HuH-7.5 (cell line): Measurements from ENCODE around the gene TMEM240.
"Not testable (repeated sequence)": the region's sequence is repeated elsewhere in the genome, so short reads cannot be mapped to it uniquely, and the experiment has no call there.

ENCODE experiments used
- DNase-seq: peaks from one replicate; pipeline ENCODE4 v3.0.0; 2011; ENCODE audit warnings: low spot score

Gene TMEM240

DNA sequence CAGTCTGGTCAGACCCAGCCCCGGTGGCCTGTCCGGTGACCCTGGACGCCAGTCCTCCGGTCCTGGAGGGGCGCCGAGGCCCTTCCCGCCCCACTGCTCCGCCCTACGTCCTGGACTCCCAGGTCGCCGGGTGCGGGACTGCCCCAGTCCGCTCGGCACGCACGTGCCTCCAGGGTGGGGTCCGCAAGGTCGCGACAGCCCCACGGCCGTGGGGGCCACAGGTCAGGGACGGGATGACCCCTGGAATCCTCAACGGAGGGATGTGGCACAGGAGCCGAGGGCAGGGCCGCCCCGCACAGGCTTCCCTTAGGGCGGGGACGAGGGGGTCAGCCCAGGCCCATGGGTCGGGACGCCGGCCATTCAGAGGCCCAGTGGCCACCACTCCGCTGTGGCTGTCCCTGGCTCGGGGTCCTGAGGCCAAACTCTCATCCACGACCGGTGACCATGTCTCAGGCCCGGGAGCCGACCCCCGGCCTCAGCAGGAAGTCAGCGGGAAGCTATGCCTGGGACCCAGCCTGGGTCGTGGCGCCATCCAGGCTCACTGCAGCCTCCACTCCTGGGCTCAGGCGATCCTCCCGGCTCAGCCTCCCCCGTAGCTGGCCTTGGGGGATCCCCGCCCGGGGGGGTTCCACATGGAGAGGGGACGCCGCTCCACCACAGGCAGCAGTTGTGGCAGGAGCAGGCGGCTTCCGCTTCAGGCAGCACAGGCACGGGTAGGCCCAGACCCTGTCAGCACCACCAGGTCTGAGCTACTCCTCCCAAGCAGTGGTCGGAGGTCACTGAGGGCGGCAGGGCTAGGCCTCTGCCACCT lies 599 bp upstream of the TMEM240 start:
- no peak for DNase-seq

- no peak for DNase-seq
Observed at GRCh38 chr1:1539310-1540089, 924 bp downstream of the TMEM240 start.

- DNase-seq, result no peak
Observed at GRCh38 chr1:1538989-1539309, 1.5 kb downstream of the TMEM240 start.

- DNase-seq, result no peak
Observed at GRCh38 chr1:1538334-1538733, 2.1 kb downstream of the TMEM240 start.

GRCh38 chr1:1537626-1538250 lies 2.7 kb downstream of the TMEM240 start:
- DNase-seq, result no peak

DNA sequence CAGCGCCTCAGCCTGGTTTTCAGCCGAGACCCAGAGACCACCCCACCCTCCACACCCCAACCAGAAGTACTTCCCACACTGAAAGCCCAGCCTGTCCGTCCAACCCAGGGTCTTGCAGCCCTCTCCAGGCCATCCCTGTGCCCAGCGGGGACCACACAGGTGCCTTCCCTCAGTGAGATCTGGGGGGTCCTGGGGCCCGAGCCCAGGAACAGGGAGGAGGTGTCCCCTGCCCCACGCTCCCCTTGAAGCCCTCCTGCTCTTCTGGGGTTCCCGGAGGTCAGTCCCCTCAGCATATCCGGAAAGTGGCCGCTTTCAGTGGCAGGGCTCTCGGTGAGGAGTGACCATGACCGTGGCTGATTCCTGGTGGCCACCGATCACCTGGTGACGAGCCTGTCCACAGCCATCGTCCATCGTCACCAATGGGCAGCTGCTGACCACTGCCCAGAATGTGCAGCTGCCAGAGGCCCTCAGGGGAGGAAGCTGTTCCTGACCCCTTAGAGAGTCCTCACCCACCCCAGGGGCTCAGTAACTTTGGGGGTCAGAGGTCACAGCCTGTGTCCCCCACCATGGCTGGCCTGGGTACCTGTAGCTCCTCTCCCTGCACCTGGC lies 3.4 kb downstream of the TMEM240 start:
- DNase-seq, result no peak

GRCh38 chr1:1536019-1536937 lies 4.1 kb downstream of the TMEM240 start:
- no peak for DNase-seq

- no peak for DNase-seq
Observed at GRCh38 chr1:1535201-1536018, 5.0 kb downstream of the TMEM240 start.

- DNase-seq, result no peak
Observed at GRCh38 chr1:1534401-1535154, 5.8 kb downstream of the TMEM240 start.

- not testable (repeated sequence) for DNase-seq
Observed at GRCh38 chr1:1533894-1534291, 6.5 kb downstream of the TMEM240 start.

GRCh38 chr1:1533176-1533893 lies 7.1 kb downstream of the TMEM240 start:
- not testable (repeated sequence) for DNase-seq

DNA sequence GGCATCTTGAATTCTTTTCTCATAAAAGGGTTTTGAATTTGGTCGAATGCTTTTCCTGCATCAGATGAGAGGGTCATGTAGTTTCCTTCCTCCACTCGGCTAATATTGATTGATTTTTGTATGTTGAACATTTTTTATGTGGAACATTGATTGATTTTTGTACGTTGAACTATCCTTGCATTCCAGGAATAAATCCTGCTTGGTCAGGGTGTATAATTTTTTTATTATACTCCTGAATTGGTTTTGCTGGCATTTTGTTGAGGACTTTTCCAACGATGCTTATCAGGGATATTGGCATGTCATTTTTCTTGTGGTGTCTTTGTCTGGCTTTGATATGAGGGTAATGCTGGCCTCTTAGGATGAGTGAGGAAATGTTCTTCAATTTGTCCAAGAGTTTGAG lies 8.5 kb downstream of the TMEM240 start:
- DNase-seq, result no peak

DNA sequence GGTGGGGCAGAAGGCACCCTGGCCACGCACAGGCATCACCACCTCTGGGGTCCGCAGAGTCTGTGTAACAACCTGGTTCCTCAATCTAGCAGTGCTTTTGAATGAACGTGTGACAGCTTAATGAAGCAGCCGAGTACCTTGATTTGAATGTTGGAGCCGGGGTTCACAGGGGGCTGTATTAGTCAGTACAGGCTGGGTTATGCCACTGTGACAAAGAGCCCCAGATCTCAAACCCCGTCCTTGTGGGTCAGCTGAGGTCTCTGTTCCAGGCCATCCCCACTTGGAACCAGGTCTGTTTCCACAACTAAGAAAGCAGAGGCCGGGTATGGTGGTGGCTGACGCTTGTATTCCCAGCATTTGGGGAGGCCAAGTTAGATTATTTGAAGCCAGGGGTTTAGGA lies 10.5 kb downstream of the TMEM240 start:
- DNase-seq, result no peak

DNA sequence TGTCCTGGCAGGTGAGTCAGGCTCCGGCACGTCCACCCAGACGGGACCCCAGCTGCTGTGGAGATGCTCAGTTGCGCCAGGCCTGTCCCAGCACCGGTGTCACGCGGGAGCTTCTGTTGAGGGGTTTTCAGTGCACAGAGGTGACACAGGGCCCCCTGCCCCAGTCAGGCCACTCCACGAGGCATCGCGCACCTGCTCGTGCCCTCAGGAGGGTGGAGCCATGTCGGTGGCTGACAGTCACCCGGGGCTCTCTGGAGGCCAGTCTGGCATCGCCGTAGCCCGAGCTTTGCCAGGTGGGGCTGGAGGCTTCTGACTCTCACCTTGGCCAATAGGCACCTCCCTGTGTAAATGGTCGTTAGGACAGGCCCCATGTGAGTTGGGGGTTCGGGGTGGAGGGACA lies 11.1 kb downstream of the TMEM240 start:
- DNase-seq, result no peak

DNA sequence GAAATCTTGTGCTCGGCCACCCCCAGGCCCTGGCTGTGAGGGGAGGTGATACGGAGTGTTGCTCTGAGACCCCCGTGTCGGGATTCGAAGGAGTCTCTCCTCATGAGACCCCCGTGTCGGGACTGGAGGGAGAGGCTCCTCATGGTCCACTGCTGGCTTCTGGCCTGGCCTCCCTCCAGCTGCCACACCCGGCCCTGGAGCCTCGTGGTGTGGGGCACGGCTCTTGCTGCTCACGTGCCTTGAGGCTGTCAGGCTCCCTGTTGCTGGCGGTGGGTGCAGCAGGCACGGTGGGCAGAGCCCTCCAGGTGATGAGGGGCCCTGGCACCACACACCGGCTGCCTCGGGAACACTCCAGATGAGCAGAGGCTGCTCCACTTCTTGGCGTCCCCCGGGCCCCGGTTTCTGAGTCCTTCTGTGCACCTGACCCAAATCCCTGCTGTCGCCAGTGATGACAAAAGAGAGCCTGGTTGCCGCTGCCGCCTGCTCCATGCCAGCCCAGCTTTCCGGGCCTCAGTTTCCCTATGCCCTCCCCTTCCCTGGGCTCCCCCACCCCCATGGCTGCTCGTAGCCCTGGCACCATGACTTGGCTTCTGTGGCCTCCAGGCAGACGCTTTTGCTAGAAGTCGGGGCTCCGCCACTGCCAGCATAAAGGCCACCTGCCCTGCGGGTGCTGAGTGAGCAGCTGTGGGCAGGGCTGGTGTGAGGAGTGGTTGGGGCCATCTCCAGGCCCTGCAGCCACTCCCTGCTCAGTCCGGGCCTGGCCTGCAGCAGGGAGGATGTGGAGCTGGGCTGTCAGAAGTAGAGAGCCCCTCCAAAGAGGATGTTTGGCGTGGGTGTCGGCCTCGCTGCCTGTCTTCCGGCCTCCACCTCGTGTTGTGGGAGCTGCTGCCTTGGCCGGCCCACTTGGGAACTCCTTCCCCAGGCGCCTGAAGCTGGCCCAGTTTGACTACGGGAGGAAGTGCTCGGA lies 11.8 kb downstream of the TMEM240 start:
- DNase-seq, result no peak

DNA sequence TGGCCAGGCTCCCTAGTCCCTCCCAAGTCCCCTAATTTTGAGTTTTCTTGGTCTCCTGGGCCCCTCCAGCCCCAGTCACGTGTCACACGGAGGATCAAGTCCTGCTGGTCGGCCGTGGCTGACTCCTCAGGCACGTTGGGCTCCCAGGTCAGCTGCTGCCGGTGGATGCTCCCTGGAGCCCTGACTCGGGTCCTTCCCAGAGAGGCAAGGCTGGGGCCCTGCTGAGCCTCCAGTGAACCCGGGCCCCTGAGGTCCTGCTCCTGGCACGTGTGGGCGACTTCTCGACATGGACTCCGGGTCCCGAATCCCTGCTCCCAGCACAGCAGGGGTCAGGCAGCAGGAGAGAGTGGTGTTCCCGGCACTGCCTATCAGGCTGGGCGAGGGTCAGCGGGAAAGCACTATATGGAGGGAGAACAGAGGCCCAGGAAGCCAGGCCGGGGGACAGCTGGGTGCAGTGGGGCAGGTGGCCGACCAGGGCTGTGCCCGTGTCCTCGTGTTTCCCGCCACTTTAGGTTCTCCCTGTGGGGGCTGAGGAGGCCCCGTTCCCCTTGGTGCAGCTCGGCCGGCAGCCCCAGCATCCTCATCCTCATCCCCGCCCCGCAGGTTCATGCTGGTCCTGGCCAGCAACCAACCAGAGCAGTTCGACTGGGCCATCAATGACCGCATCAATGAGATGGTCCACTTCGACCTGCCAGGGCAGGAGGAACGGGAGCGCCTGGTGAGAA lies 13.2 kb downstream of the TMEM240 start:
- no peak for DNase-seq

DNA sequence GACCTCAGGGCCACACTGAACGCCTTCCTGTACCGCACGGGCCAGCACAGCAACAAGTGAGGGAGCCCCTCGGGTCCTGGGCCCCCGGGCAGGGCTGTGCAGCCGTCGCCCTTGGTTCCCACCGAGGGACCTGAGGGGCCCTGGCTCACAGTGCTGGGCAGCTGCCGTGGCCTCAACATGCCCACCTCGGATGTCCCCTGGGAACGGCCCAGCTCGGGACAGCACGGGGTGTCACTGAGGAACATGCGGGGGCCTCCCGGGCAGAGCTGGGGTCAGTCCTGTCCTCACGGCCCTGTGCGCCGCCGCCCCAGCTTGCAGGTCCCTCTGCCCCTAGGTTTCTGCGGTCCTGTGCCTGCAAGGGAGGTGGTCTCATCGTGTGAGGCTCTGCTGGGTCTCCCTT lies 13.9 kb downstream of the TMEM240 start:
- not testable (repeated sequence) for DNase-seq
